ENCODE results near the gene BTBD7. TPM values are rescaled to one million over a fixed set of nuclear protein-coding genes. Genes with fewer than 3 reads are reported as not detected.

The BTBD7 gene
- total RNA-seq, 2 experiments from 2014 or later, result 12.5 to 12.6 TPM

- no peaks in the 10 kb centered on the region for H3K9me3 ChIP-seq (ENCODE audit: control insufficient read depth in 1 of 2, insufficient read depth in 1 of 2, low read length in 2 of 2)
- no peak overlapping the region for H3K27ac Mint-ChIP-seq
- ATAC-seq (ENCODE audit: poor library complexity) (no peak), DNase-seq (no peak)
- H3K27ac ChIP-seq (ENCODE audit: low read depth in 1 of 2, low read length in 2 of 2), result no peak overlapping the region
- H3K36me3 Mint-ChIP-seq (ENCODE audit: low read depth), result no peaks in the 10 kb centered on the region
- H3K4me1 Mint-ChIP-seq (ENCODE audit: low read depth), result peaks cover 62% of the 10 kb centered on the region
- H3K27me3 ChIP-seq (ENCODE audit: control insufficient read depth in 1 of 2, insufficient read depth in 2 of 2, low read length in 2 of 2), result no peaks in the 10 kb centered on the region
- no peaks in the 10 kb centered on the region for H3K27me3 Mint-ChIP-seq
- H3K4me3 Mint-ChIP-seq, result no peak overlapping the region
- intact Hi-C loops (cut with DNase I, micrococcal nuclease), result no loop called here
- POLR2A ChIA-PET, result no interaction called here
- CTCF ChIA-PET, result no interaction called here
- H3K4me1 ChIP-seq (ENCODE audit: insufficient read depth, low read length), result peaks cover 3% of the 10 kb centered on the region
- H3K4me3 ChIP-seq (ENCODE audit: low read length), result no peak overlapping the region
- no peaks in the 10 kb centered on the region for H3K9me3 Mint-ChIP-seq
- TF ChIP-seq CTCF (IDR thresholded peaks at IDR 0.05), result no peak
- H3K36me3 ChIP-seq (ENCODE audit: insufficient read depth, low read length), result no peaks in the 10 kb centered on the region
Observed at GRCh38 chr14:93305725-93306418, 27.0 kb downstream of the BTBD7 start.

GRCh38 chr14:93304771-93305170 lies 28.1 kb downstream of the BTBD7 start:
- H3K4me1 ChIP-seq (ENCODE audit: insufficient read depth, low read length), result peaks cover 3% of the 10 kb centered on the region
- no peaks in the 10 kb centered on the region for H3K9me3 ChIP-seq (ENCODE audit: control insufficient read depth in 1 of 2, insufficient read depth in 1 of 2, low read length in 2 of 2)
- H3K27me3 ChIP-seq (ENCODE audit: control insufficient read depth in 1 of 2, insufficient read depth in 2 of 2, low read length in 2 of 2), result no peaks in the 10 kb centered on the region
- no peak for ATAC-seq (ENCODE audit: poor library complexity)
- no peak overlapping the region for H3K4me3 Mint-ChIP-seq
- H3K9me3 Mint-ChIP-seq, result no peaks in the 10 kb centered on the region
- H3K36me3 ChIP-seq (ENCODE audit: insufficient read depth, low read length), result no peaks in the 10 kb centered on the region
- H3K36me3 Mint-ChIP-seq (ENCODE audit: low read depth), result no peaks in the 10 kb centered on the region
- no peak overlapping the region for H3K27ac ChIP-seq (ENCODE audit: low read depth in 1 of 2, low read length in 2 of 2)
- peaks cover 59% of the 10 kb centered on the region for H3K4me1 Mint-ChIP-seq (ENCODE audit: low read depth)
- ChIA-PET POLR2A (no interaction called here), CTCF (no interaction called here)
- no peak overlapping the region for H3K4me3 ChIP-seq (ENCODE audit: low read length)
- H3K27ac Mint-ChIP-seq, result no peak overlapping the region
- no peak for DNase-seq
- no peaks in the 10 kb centered on the region for H3K27me3 Mint-ChIP-seq
- TF ChIP-seq CTCF (IDR thresholded peaks at IDR 0.05), result no peak
- intact Hi-C loops (cut with DNase I, micrococcal nuclease), result no loop called here

GRCh38 chr14:93303659-93304058 lies 29.2 kb downstream of the BTBD7 start:
- no peak for TF ChIP-seq CTCF (IDR thresholded peaks at IDR 0.05)
- H3K4me1 Mint-ChIP-seq (ENCODE audit: low read depth), result peaks cover 60% of the 10 kb centered on the region
- Histone ChIP-seq H3K4me3 (ENCODE audit: low read length) (no peak overlapping the region), H3K4me1 (ENCODE audit: insufficient read depth, low read length) (peaks cover 3% of the 10 kb centered on the region), H3K36me3 (ENCODE audit: insufficient read depth, low read length) (no peaks in the 10 kb centered on the region), H3K27me3 (ENCODE audit: control insufficient read depth in 1 of 2, insufficient read depth in 2 of 2, low read length in 2 of 2) (no peaks in the 10 kb centered on the region), H3K9me3 (ENCODE audit: control insufficient read depth in 1 of 2, insufficient read depth in 1 of 2, low read length in 2 of 2) (no peaks in the 10 kb centered on the region), H3K27ac (ENCODE audit: low read depth in 1 of 2, low read length in 2 of 2) (no peak overlapping the region)
- no peak overlapping the region for H3K4me3 Mint-ChIP-seq
- ChIA-PET POLR2A (no interaction called here), CTCF (no interaction called here)
- no peaks in the 10 kb centered on the region for H3K9me3 Mint-ChIP-seq
- DNase-seq (no peak), ATAC-seq (ENCODE audit: poor library complexity) (no peak)
- H3K27ac Mint-ChIP-seq, result no peak overlapping the region
- intact Hi-C loops (cut with DNase I, micrococcal nuclease), result no loop called here
- no peaks in the 10 kb centered on the region for H3K27me3 Mint-ChIP-seq
- no peaks in the 10 kb centered on the region for H3K36me3 Mint-ChIP-seq (ENCODE audit: low read depth)
